Astrocyte (in vitro differentiated cells and primary cell): ENCODE measurements around the gene IFIT2. TPM values are rescaled to one million over a fixed set of nuclear protein-coding genes. Genes with fewer than 3 reads are reported as not detected.

Experiments
- DNase-seq: peaks from one replicate; pipeline ENCODE4 v3.0.0-alpha.2; 2010; ENCODE audit warnings: low read depth
- FAIRE-seq: peaks from 2 replicates; lab custom pipeline; 2011; peaks lifted over from hg19 to GRCh38; lab: Jason Lieb, UNC
- H2AFZ ChIP-seq: 2 replicates; pipeline ENCODE4 v1.6.0; 2012; ENCODE audit warnings: low read depth, low read length, inconsistent platforms
- H3K27ac ChIP-seq: 2 replicates; pipeline ENCODE4 v1.5.1; 2011; ENCODE audit warnings: low read depth, low read length, inconsistent platforms
- H3K27me3 ChIP-seq: 2 replicates; pipeline ENCODE4 v1.6.0; 2011; ENCODE audit warnings: low read length, inconsistent platforms; ENCODE audit not compliant: insufficient read depth
- H3K36me3 ChIP-seq: 2 replicates; pipeline ENCODE4 v1.5.1; 2011; ENCODE audit warnings: low read length, inconsistent platforms; ENCODE audit not compliant: insufficient read depth
- H3K4me1 ChIP-seq: 2 replicates; pipeline ENCODE4 v1.5.1; 2011; ENCODE audit warnings: low read length, inconsistent platforms; ENCODE audit not compliant: insufficient read depth
- H3K4me2 ChIP-seq: 2 replicates; pipeline ENCODE4 v1.6.0; 2012; ENCODE audit warnings: low read length, inconsistent platforms
- H3K4me3 ChIP-seq: 2 replicates; pipeline ENCODE4 v1.5.1; 2011; ENCODE audit warnings: low read depth, mild to moderate bottlenecking, low read length, inconsistent platforms; ENCODE audit not compliant: insufficient read depth
- H3K79me2 ChIP-seq: 2 replicates; pipeline ENCODE4 v1.6.0; 2012; ENCODE audit warnings: mild to moderate bottlenecking, low read length, inconsistent platforms; ENCODE audit not compliant: insufficient read depth
- H3K9ac ChIP-seq: 2 replicates; pipeline ENCODE4 v1.6.0; 2012; ENCODE audit warnings: mild to moderate bottlenecking, low read length, inconsistent platforms
- H3K9me3 ChIP-seq: 2 replicates; pipeline ENCODE4 v1.5.1; 2012; ENCODE audit warnings: low read depth, mild to moderate bottlenecking, low read length, inconsistent platforms; ENCODE audit not compliant: insufficient read depth
- H4K20me1 ChIP-seq: 2 replicates; pipeline ENCODE4 v1.6.0; 2012; ENCODE audit warnings: low read length, inconsistent platforms; ENCODE audit not compliant: insufficient read depth
- H3K27ac Mint-ChIP-seq: one replicate; pipeline ENCODE4 v1.8.0; 2021; ENCODE audit warnings: mild to moderate bottlenecking, mixed read lengths; ENCODE audit not compliant: unreplicated experiment
- H3K27me3 Mint-ChIP-seq: one replicate; pipeline ENCODE4 v1.8.0; 2021; ENCODE audit warnings: low read depth, mixed read lengths; ENCODE audit not compliant: unreplicated experiment
- H3K36me3 Mint-ChIP-seq: one replicate; pipeline ENCODE4 v1.8.0; 2021; ENCODE audit warnings: low read depth, mixed read lengths; ENCODE audit not compliant: unreplicated experiment
- H3K4me1 Mint-ChIP-seq: one replicate; pipeline ENCODE4 v1.8.0; 2021; ENCODE audit warnings: low read depth, mixed read lengths; ENCODE audit not compliant: unreplicated experiment
- H3K4me3 Mint-ChIP-seq: one replicate; pipeline ENCODE4 v1.8.0; 2021; ENCODE audit warnings: mild to moderate bottlenecking, moderate library complexity, mixed read lengths; ENCODE audit not compliant: unreplicated experiment
- H3K9me3 Mint-ChIP-seq: one replicate; pipeline ENCODE4 v1.8.0; 2021; ENCODE audit warnings: mild to moderate bottlenecking, mixed read lengths; ENCODE audit not compliant: unreplicated experiment
- CTCF ChIP-seq: IDR thresholded peaks from 2 replicates; pipeline ENCODE4 v1.5.1; 2011; ENCODE audit warnings: low read depth, mild to moderate bottlenecking, inconsistent platforms, low read length, moderate library complexity; ENCODE audit not compliant: insufficient read depth
- EZH2 ChIP-seq: IDR thresholded peaks from 2 replicates; pipeline ENCODE4 v1.6.1; 2012; ENCODE audit warnings: mild to moderate bottlenecking, low read length, inconsistent platforms; ENCODE audit not compliant: insufficient read depth
- total RNA-seq: library from RNA; stranded (reverse); gene quantifications from 2 replicates; pipeline ENCODE4 v1.2.1, GENCODE V29; 2021

Gene IFIT2
- total RNA-seq, 1 donor from 2014 or later = 36.0 TPM

DNA sequence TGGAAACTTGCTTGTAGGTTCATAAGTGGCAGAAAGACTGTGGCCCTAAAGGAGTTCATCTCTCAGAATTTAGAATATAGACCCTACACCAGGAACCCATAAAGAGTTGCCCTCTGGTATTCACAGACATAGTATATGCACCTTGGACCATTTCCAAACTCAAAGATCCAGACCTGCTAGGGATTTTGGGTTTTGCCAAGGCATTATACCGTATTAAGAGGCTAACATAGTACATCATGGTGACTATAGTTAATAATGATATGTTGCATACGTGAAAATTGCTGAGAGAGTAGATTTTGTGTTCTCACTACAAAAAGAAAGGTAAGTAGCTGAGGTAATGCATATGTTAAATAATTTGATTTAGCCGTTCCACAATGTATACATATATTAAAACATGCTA is 39.8 kb downstream of the IFIT2 start:
- H3K9me3 Mint-ChIP-seq = no peaks in the 10 kb centered on the region
- Histone ChIP-seq H4K20me1 (no peaks in the 10 kb centered on the region), H3K9ac (no peak overlapping the region), H3K79me2 (no peaks in the 10 kb centered on the region), H2AFZ (no peak overlapping the region), H3K36me3 (no peaks in the 10 kb centered on the region), H3K4me2 (no peak overlapping the region), H3K27me3 (no peaks in the 10 kb centered on the region), H3K4me3 (no peak overlapping the region), H3K9me3 (no peaks in the 10 kb centered on the region), H3K4me1 (peaks cover 13% of the 10 kb centered on the region), H3K27ac (no peak overlapping the region)
- no peak overlapping the region for H3K4me3 Mint-ChIP-seq
- TF ChIP-seq EZH2 (no peak), CTCF (no peak)
- H3K36me3 Mint-ChIP-seq = peaks cover 28% of the 10 kb centered on the region
- H3K27me3 Mint-ChIP-seq = no peaks in the 10 kb centered on the region
- DNase-seq (no peak), FAIRE-seq (no peak)
- H3K27ac Mint-ChIP-seq = no peak overlapping the region
- H3K4me1 Mint-ChIP-seq = peaks cover 24% of the 10 kb centered on the region

GRCh38 chr10:89342206-89342958 is 40.5 kb downstream of the IFIT2 start:
- Mint-ChIP-seq H3K27me3 (no peaks in the 10 kb centered on the region), H3K4me1 (peaks cover 21% of the 10 kb centered on the region), H3K36me3 (peaks cover 28% of the 10 kb centered on the region), H3K4me3 (no peak overlapping the region), H3K27ac (peak overlapping the region; percentile 35), H3K9me3 (no peaks in the 10 kb centered on the region)
- Histone ChIP-seq H3K36me3 (no peaks in the 10 kb centered on the region), H3K4me3 (no peak overlapping the region), H3K4me1 (peaks cover 11% of the 10 kb centered on the region), H2AFZ (peak overlapping the region; percentile 31), H3K4me2 (peak overlapping the region; percentile 64), H4K20me1 (no peaks in the 10 kb centered on the region), H3K79me2 (no peaks in the 10 kb centered on the region), H3K27me3 (no peaks in the 10 kb centered on the region), H3K9ac (no peak overlapping the region), H3K9me3 (no peaks in the 10 kb centered on the region), H3K27ac (peak overlapping the region; percentile 1)
- no peak for TF ChIP-seq EZH2
- TF ChIP-seq CTCF = no peak
- peak; percentile 81 for DNase-seq
- FAIRE-seq = no peak
